PFSK-1 (cell line): ENCODE measurements around the gene C14orf119.

ENCODE experiments used
- FOXP2 ChIP-seq: optimal IDR thresholded peaks from 2 replicates; pipeline ENCODE3; 2011; ENCODE audit warnings: borderline replicate concordance, control low read depth, inconsistent platforms; ENCODE audit not compliant: insufficient read depth; ENCODE audit errors: extremely low read length, extremely low read depth
- POLR2AphosphoS5 ChIP-seq: IDR thresholded peaks from 2 replicates; pipeline ENCODE4 v1.6.1; 2012; ENCODE audit warnings: low read depth, mild to moderate bottlenecking, control low read depth, low read length, moderate library complexity
- REST ChIP-seq, 2 experiments: IDR thresholded peaks; 2 replicates each; pipeline versions ENCODE4 v1.6.1 to v1.8.0; 2011 to 2012; ENCODE audit warnings: low read depth in 2 of 2, low read length in 2 of 2, control low read depth in 1 of 2, inconsistent platforms in 1 of 2, mild to moderate bottlenecking in 1 of 2, moderate library complexity in 1 of 2; ENCODE audit not compliant: insufficient read depth in 1 of 2
- SIN3A ChIP-seq: IDR thresholded peaks from 2 replicates; pipeline ENCODE4 v1.6.1; 2012; ENCODE audit warnings: mild to moderate bottlenecking, low read length, moderate library complexity, borderline replicate concordance; ENCODE audit not compliant: insufficient read depth
- TAF1 ChIP-seq: IDR thresholded peaks from 2 replicates; pipeline ENCODE4 v1.6.1; 2012; ENCODE audit warnings: low read length, control low read depth, borderline replicate concordance; ENCODE audit not compliant: insufficient read depth

C14orf119 gene

GRCh38 chr14:23055621-23056144 lies 39.6 kb upstream of the C14orf119 start:
- no peak for TF ChIP-seq TAF1
- TF ChIP-seq POLR2AphosphoS5, result no peak
- TF ChIP-seq SIN3A, result no peak
- no peak for TF ChIP-seq REST (IDR thresholded peaks at IDR 0.05; ENCODE audit: insufficient read depth in 1 of 2, low read depth in 2 of 2, low read length in 2 of 2)
- no peak for TF ChIP-seq FOXP2

GRCh38 chr14:23056145-23056955 lies 39.0 kb upstream of the C14orf119 start:
- no peak for TF ChIP-seq TAF1
- TF ChIP-seq REST (IDR thresholded peaks at IDR 0.05; ENCODE audit: insufficient read depth in 1 of 2, low read depth in 2 of 2, low read length in 2 of 2), result no peak
- no peak for TF ChIP-seq SIN3A
- TF ChIP-seq POLR2AphosphoS5, result no peak
- TF ChIP-seq FOXP2, result no peak

- TF ChIP-seq TAF1 (no peak), REST (IDR thresholded peaks at IDR 0.05; ENCODE audit: insufficient read depth in 1 of 2, low read depth in 2 of 2, low read length in 2 of 2) (no peak), POLR2AphosphoS5 (no peak), FOXP2 (no peak), SIN3A (no peak)
Measured at GRCh38 chr14:23056956-23057756, 38.1 kb upstream of the C14orf119 start, which contains the start of gene CDH24. Gene CDH24, minus strand, starts transcription at chr14:23057520. Its CDS starts 1,787 bp downstream, at chr14:23055733.

- TF ChIP-seq POLR2AphosphoS5 (0 out of 2 replicates have a peak, but pooled peaks have one; percentile 44), FOXP2 (peak; percentile 41), REST (IDR thresholded peaks at IDR 0.05; ENCODE audit: insufficient read depth in 1 of 2, low read depth in 2 of 2, low read length in 2 of 2) (no peak)
Measured at GRCh38 chr14:23057757-23058653, 37.3 kb upstream of the C14orf119 start.
